ENCODE measurements around the gene URM1. TPM values are rescaled to one million over a fixed set of nuclear protein-coding genes. Genes with fewer than 3 reads are reported as not detected.

Gene URM1
- total RNA-seq, 2 experiments from 2014 or later, result 28.4 to 28.8 TPM

DNA sequence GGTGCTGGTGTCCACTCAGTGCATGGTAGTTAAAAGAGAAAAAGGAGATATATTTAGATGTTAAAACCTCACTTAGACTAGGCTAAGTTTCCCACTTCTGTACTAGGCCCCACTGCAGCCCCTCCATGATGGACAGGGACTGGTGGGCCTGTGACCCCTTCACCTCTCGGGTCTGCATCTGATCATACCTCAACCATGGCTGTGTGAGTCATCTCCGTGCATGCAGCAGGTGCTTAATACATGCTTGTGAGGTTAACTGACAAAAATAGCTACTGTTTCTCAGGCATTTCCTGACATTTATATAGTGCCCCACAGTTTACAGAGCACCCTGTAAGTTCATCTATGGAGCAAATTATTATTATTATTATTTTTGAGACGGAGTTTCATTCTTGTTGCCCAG lies 8.4 kb upstream of the URM1 start:
- Mint-ChIP-seq H3K27me3 (no peaks in the 10 kb centered on the region), H3K9me3 (no peaks in the 10 kb centered on the region), H3K4me1 (ENCODE audit: low read depth) (peaks cover 14% of the 10 kb centered on the region), H3K27ac (no peak overlapping the region), H3K4me3 (no peak overlapping the region), H3K36me3 (ENCODE audit: low read depth) (no peaks in the 10 kb centered on the region)
- ChIA-PET POLR2A (interaction anchor here (1.3 to 3.2 kb wide), 4 partner anchors 8 to 142 kb away, joined by 3 to 30 read pairs (median 6); partner anchors contain the start of gene URM1), CTCF (interaction anchor here (0.6 to 2.8 kb wide), 16 partner anchors 8 to 172 kb away, joined by 3 to 27 read pairs (median 5); partner anchors contain the start of genes CERCAM, CIZ1, ODF2 and SLC27A4)
- H3K27ac ChIP-seq (ENCODE audit: low read depth in 1 of 2, low read length in 2 of 2), result no peak overlapping the region
- no peak overlapping the region for H3K4me3 ChIP-seq (ENCODE audit: low read length)
- no peaks in the 10 kb centered on the region for H3K9me3 ChIP-seq (ENCODE audit: control insufficient read depth in 1 of 2, insufficient read depth in 1 of 2, low read length in 2 of 2)
- no peaks in the 10 kb centered on the region for H3K27me3 ChIP-seq (ENCODE audit: control insufficient read depth in 1 of 2, insufficient read depth in 2 of 2, low read length in 2 of 2)
- ATAC-seq (ENCODE audit: poor library complexity) (no peak), DNase-seq (peak in 1 of 14 experiments; percentile 9)
- intact Hi-C loops (cut with DNase I, micrococcal nuclease), result loop anchor here (1.0 to 5.0 kb wide), 4 partner anchors 9 to 76 kb away; partner anchors contain the start of gene URM1 (in 1 of the 2)
- TF ChIP-seq, protein P1, sequence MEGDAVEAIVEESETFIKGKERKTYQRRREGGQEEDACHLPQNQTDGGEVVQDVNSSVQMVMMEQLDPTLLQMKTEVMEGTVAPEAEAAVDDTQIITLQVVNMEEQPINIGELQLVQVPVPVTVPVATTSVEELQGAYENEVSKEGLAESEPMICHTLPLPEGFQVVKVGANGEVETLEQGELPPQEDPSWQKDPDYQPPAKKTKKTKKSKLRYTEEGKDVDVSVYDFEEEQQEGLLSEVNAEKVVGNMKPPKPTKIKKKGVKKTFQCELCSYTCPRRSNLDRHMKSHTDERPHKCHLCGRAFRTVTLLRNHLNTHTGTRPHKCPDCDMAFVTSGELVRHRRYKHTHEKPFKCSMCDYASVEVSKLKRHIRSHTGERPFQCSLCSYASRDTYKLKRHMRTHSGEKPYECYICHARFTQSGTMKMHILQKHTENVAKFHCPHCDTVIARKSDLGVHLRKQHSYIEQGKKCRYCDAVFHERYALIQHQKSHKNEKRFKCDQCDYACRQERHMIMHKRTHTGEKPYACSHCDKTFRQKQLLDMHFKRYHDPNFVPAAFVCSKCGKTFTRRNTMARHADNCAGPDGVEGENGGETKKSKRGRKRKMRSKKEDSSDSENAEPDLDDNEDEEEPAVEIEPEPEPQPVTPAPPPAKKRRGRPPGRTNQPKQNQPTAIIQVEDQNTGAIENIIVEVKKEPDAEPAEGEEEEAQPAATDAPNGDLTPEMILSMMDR (IDR thresholded peaks at IDR 0.05), result no peak
- H3K36me3 ChIP-seq (ENCODE audit: insufficient read depth, low read length), result no peaks in the 10 kb centered on the region
- peaks cover 23% of the 10 kb centered on the region for H3K4me1 ChIP-seq (ENCODE audit: insufficient read depth, low read length)

DNA sequence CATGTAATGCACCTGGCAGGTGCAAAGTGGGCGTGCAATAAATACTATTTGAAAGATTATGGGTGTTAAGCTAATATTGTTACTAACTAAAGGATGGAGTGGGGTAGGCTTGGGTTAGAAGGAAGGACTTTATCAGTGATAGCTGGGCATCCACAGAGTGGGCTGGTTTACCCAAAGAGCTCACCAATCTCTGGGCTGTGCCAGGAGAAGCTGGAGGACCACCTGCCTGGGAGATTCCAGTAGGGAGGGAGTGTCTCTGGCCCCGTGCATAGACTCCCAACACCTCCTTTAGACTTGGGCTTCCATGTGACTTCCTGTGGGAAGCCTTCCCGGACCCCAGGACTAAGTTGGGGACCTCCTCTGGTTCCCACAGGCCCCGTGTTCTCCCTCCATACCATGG lies 5.6 kb upstream of the URM1 start:
- intact Hi-C loops (cut with DNase I, micrococcal nuclease), result no loop called here
- H3K4me1 Mint-ChIP-seq (ENCODE audit: low read depth), result peaks cover 18% of the 10 kb centered on the region
- DNase-seq (no peak), ATAC-seq (ENCODE audit: poor library complexity) (no peak)
- no peaks in the 10 kb centered on the region for H3K27me3 ChIP-seq (ENCODE audit: control insufficient read depth in 1 of 2, insufficient read depth in 2 of 2, low read length in 2 of 2)
- H3K27ac Mint-ChIP-seq, result no peak overlapping the region
- peaks cover 28% of the 10 kb centered on the region for H3K4me1 ChIP-seq (ENCODE audit: insufficient read depth, low read length)
- ChIA-PET POLR2A (interaction anchor here (0.9 kb wide), 1 partner anchor 90 kb away, joined by 3 read pairs; the partner anchor contains the start of genes GOLGA2 and SWI5), CTCF (no interaction called here)
- H3K36me3 ChIP-seq (ENCODE audit: insufficient read depth, low read length), result no peaks in the 10 kb centered on the region
- no peaks in the 10 kb centered on the region for H3K9me3 ChIP-seq (ENCODE audit: control insufficient read depth in 1 of 2, insufficient read depth in 1 of 2, low read length in 2 of 2)
- no peaks in the 10 kb centered on the region for H3K27me3 Mint-ChIP-seq
- H3K4me3 Mint-ChIP-seq, result peak overlapping the region; percentile 23
- no peak overlapping the region for H3K4me3 ChIP-seq (ENCODE audit: low read length)
- H3K36me3 Mint-ChIP-seq (ENCODE audit: low read depth), result no peaks in the 10 kb centered on the region
- H3K9me3 Mint-ChIP-seq, result no peaks in the 10 kb centered on the region
- TF ChIP-seq, protein P1 (IDR thresholded peaks at IDR 0.05), result no peak
- H3K27ac ChIP-seq (ENCODE audit: low read depth in 1 of 2, low read length in 2 of 2), result no peak overlapping the region

DNA sequence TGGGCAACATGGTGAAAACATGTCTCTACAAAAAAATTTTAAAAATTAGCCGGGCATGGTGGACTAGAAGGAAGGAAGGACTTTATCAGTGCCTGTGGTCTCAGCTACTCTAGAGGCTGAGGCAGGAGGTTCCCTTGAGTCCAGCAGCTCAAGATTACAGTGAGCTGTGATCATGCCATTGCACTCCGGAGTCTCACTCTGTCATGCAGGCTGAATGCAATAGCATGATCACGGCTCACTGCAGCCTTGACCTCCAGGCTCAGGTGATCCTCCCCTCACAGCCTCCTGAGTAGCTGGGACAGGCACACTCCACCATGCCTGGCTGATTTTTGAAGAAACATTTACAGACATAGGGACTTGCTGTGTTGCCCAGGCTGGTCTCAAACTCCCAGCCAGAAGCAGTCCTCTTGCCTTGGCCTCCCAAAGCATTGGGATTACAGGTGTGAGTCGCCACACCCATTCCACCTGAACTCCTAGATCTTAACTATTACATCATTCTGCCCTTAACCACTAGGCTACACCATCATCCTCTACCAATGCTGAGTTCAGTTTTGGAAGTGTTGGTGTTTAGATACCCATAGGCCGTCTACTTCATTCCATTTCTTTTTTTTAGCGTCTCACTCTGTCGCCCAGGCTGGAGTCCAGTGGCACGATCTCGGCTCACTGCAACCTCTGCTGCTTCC lies 2.0 kb upstream of the URM1 start:
- no peaks in the 10 kb centered on the region for H3K9me3 ChIP-seq (ENCODE audit: control insufficient read depth in 1 of 2, insufficient read depth in 1 of 2, low read length in 2 of 2)
- TF ChIP-seq, protein P1 (IDR thresholded peaks at IDR 0.05), result no peak
- ChIA-PET CTCF (no interaction called here), POLR2A (interaction anchor here (1.4 kb wide), 1 partner anchor 136 kb away, joined by 4 read pairs; the partner anchor contains the start of gene GLE1)
- H3K27ac ChIP-seq (ENCODE audit: low read depth in 1 of 2, low read length in 2 of 2), result no peak overlapping the region
- H3K36me3 ChIP-seq (ENCODE audit: insufficient read depth, low read length), result peaks cover 17% of the 10 kb centered on the region
- no peaks in the 10 kb centered on the region for H3K9me3 Mint-ChIP-seq
- intact Hi-C loops (cut with DNase I, micrococcal nuclease), result no loop called here
- no peaks in the 10 kb centered on the region for H3K27me3 Mint-ChIP-seq
- no peaks in the 10 kb centered on the region for H3K27me3 ChIP-seq (ENCODE audit: control insufficient read depth in 1 of 2, insufficient read depth in 2 of 2, low read length in 2 of 2)
- H3K36me3 Mint-ChIP-seq (ENCODE audit: low read depth), result peaks cover 31% of the 10 kb centered on the region
- no peak overlapping the region for H3K4me3 ChIP-seq (ENCODE audit: low read length)
- no peak for ATAC-seq (ENCODE audit: poor library complexity)
- H3K27ac Mint-ChIP-seq, result no peak overlapping the region
- peaks cover 39% of the 10 kb centered on the region for H3K4me1 Mint-ChIP-seq (ENCODE audit: low read depth)
- no peak for DNase-seq
- peaks cover 31% of the 10 kb centered on the region for H3K4me1 ChIP-seq (ENCODE audit: insufficient read depth, low read length)
- no peak overlapping the region for H3K4me3 Mint-ChIP-seq

Data from CD4-positive, alpha-beta T cell (primary cell).